B cell (primary cell): Measurements from ENCODE around the gene OR7D2. TPM values are rescaled to one million over a fixed set of nuclear protein-coding genes. Genes with fewer than 3 reads are reported as not detected.

ENCODE experiments used
- ATAC-seq: fragments of 200-7000 bp; cut with Tn5 transposase; one replicate; pipeline ENCODE4 v1.10.0; 2021; ENCODE audit warnings: low read depth, mild to moderate bottlenecking, moderate number of reproducible peaks, moderate library complexity
- CTCF ChIA-PET: fragments of 350-600 bp; sonication (Branson Sonifier 250); formaldehyde crosslinking; loops from one replicate; lab custom pipeline; 2021; ENCODE audit warnings: antibody characterized with exemption, inconsistent platforms; lab: Charles Lee
- POLR2A ChIA-PET: fragments of 350-600 bp; sonication (Branson Sonifier 250); formaldehyde crosslinking; loops from one replicate; lab custom pipeline; 2021; ENCODE audit warnings: antibody characterized with exemption; lab: Charles Lee
- DNase-seq: peaks from one replicate; pipeline ENCODE4 v3.0.0; 2013
- H2AFZ ChIP-seq: 2 replicates; pipeline ENCODE4 v1.6.1; 2012; ENCODE audit warnings: mild to moderate bottlenecking, low read depth, low read length; ENCODE audit not compliant: insufficient read depth, poor library complexity, severe bottlenecking
- H3K27ac ChIP-seq, 2 donors: 1 replicate in 1 of 2; 2 replicates in 1 of 2; pipeline ENCODE4 v1.5.1; 2012 to 2013; ENCODE audit warnings: low read length in 2 of 2, mild to moderate bottlenecking in 2 of 2, moderate library complexity in 1 of 2
- H3K27me3 ChIP-seq, 4 experiments: fragments of 200-600 bp in 1 of 4; sonication (generic) in 1 of 4; replicated peaks in 1 of 4; 1 replicate in 2 of 4; 2 replicates in 2 of 4; pipeline versions ENCODE4 v1.6.1 to v1.7.0; 2013 to 2016; ENCODE audit warnings: low read length in 3 of 4, mild to moderate bottlenecking in 2 of 4, mixed read lengths in 1 of 4, moderate library complexity in 1 of 4; ENCODE audit not compliant: insufficient read depth in 4 of 4, control insufficient read depth in 3 of 4; ENCODE audit errors: control extremely low read depth in 1 of 4
- H3K36me3 ChIP-seq, 2 experiments: replicated peaks in 1 of 2; 1 replicate in 1 of 2; 2 replicates in 1 of 2; pipeline versions ENCODE4 v1.6.1 to v1.7.1; 2013; ENCODE audit warnings: low read length in 1 of 2; ENCODE audit not compliant: insufficient read depth in 2 of 2, control insufficient read depth in 1 of 2; ENCODE audit errors: control extremely low read depth in 1 of 2, extremely low read depth in 1 of 2
- H3K4me1 ChIP-seq, 2 donors: fragments of 200-600 bp in 1 of 2; sonication (generic) in 1 of 2; 1 replicate in 1 of 2; 2 replicates in 1 of 2; pipeline versions ENCODE4 v1.5.1 to v1.6.1; 2013 to 2017; ENCODE audit warnings: low read length in 2 of 2; ENCODE audit not compliant: control insufficient read depth in 2 of 2, insufficient read depth in 2 of 2
- H3K4me2 ChIP-seq: replicated peaks from 2 replicates; pipeline ENCODE3; 2012; ENCODE audit warnings: mild to moderate bottlenecking, low read depth, low read length; ENCODE audit not compliant: poor library complexity, severe bottlenecking
- H3K4me3 ChIP-seq, 5 experiments: fragments of 200-600 bp in 1 of 5; sonication (generic) in 1 of 5; 1 replicate in 3 of 5; 2 replicates in 2 of 5; pipeline versions ENCODE4 v1.5.1 to v1.7.0; 2011 to 2016; ENCODE audit warnings: low read length in 4 of 5, mild to moderate bottlenecking in 4 of 5, low read depth in 2 of 5, control low read depth in 1 of 5, moderate library complexity in 1 of 5; ENCODE audit not compliant: insufficient read depth in 1 of 5; ENCODE audit errors: control extremely low read depth in 1 of 5, extremely low read depth in 1 of 5
- H3K79me2 ChIP-seq: fragments of 200-600 bp; sonication (generic); one replicate; pipeline ENCODE4 v1.6.0; 2016; ENCODE audit warnings: low read length; ENCODE audit not compliant: control insufficient read depth, insufficient read depth
- H3K9ac ChIP-seq: fragments of 200-600 bp; sonication (generic); 2 replicates; pipeline ENCODE4 v1.6.1; 2017; ENCODE audit warnings: mild to moderate bottlenecking, low read length, moderate library complexity
- H3K9me3 ChIP-seq, 3 donors: one replicate each; pipeline versions ENCODE4 v1.6.1 to v1.7.1; 2013; ENCODE audit warnings: low read length in 2 of 3; ENCODE audit not compliant: control insufficient read depth in 2 of 3, insufficient read depth in 1 of 3; ENCODE audit errors: control extremely low read depth in 1 of 3
- H4K20me1 ChIP-seq: 2 replicates; pipeline ENCODE4 v1.6.0; 2012; ENCODE audit warnings: mild to moderate bottlenecking, low read length; ENCODE audit not compliant: insufficient read depth, control insufficient read depth, poor library complexity, severe bottlenecking
- H3K27ac Mint-ChIP-seq: one replicate; pipeline ENCODE4 v1.8.0; 2021; ENCODE audit warnings: mixed read lengths
- H3K27me3 Mint-ChIP-seq: one replicate; pipeline ENCODE4 v1.8.0; 2021; ENCODE audit warnings: mixed read lengths
- H3K4me1 Mint-ChIP-seq: one replicate; pipeline ENCODE4 v1.8.0; 2021; ENCODE audit warnings: mixed read lengths
- H3K4me3 Mint-ChIP-seq: one replicate; pipeline ENCODE4 v1.8.0; 2021; ENCODE audit warnings: mixed read lengths
- H3K9me3 Mint-ChIP-seq: one replicate; pipeline ENCODE4 v1.8.0; 2022; ENCODE audit warnings: mixed read lengths; ENCODE audit not compliant: insufficient read depth
- CTCF ChIP-seq: fragments of 200-600 bp; IDR thresholded peaks from one replicate; pipeline ENCODE4 v1.8.0; 2022; ENCODE audit warnings: antibody characterized with exemption, mild to moderate bottlenecking
- EZH2 ChIP-seq: IDR thresholded peaks from 2 replicates; pipeline ENCODE4 v1.6.1; 2012; ENCODE audit warnings: borderline replicate concordance, low read depth, mild to moderate bottlenecking, moderate library complexity, low read length; ENCODE audit not compliant: insufficient read depth, poor library complexity, severe bottlenecking
- WGBS: methylation state at CpG from one replicate; pipeline ENCODE4 v1.1.5; 2013; ENCODE audit warnings: missing lambda C conversion rate; ENCODE audit not compliant: insufficient coverage; 5-methylcytosine and 5-hydroxymethylcytosine counted together
- intact Hi-C: fragments of 100-400 bp; cut with micrococcal nuclease; formaldehyde crosslinking; loops from one replicate; pipeline ENCODE4 v1.10.0; 2022
- polyA plus RNA-seq: library from polyadenylated mRNA; depleted of rRNA; stranded (reverse); fragments of >200 nt; gene quantifications from 2 replicates; pipeline ENCODE4 v1.2.3, GENCODE V29; 2012
- total RNA-seq, 2 donors: library from RNA; stranded (reverse); fragments of 120-200 nt in 1 of 2; gene quantifications; 1 replicate in 1 of 2; 2 replicates in 1 of 2; pipeline versions ENCODE4 v1.2.3 to v1.2.4, GENCODE V29; 2013 to 2022

The OR7D2 gene
- total and polyA plus RNA-seq, 2 donors (not counting 1 experiment from before 2014, with no cell fraction given): 0.07 TPM; not detected in 1

- Histone ChIP-seq H3K4me3 (peak within 1 kb of the TSS; percentile 70 to 99 (median 97)), H3K36me3 (peaks cover 0 to 3% of the 10 kb centered on the region in 2 experiments), H3K9ac (peak within 1 kb of the TSS; percentile 99), H3K27me3 (no peaks in the 10 kb centered on the region), H4K20me1 (peaks cover 5% of the 10 kb centered on the region), H3K4me1 (peaks cover 13 to 15% of the 10 kb centered on the region in 2 donors), H3K79me2 (peaks cover 55% of the 10 kb centered on the region), H2AFZ (peak within 1 kb of the TSS; percentile 84), H3K27ac (peak within 1 kb of the TSS; percentile 86 to 90), H3K9me3 (peaks cover 3 to 10% (median 10%) of the 10 kb centered on the region in 3 donors), H3K4me2 (peak within 1 kb of the TSS; percentile 76)
- TF ChIP-seq CTCF (no peak), EZH2 (no peak)
- CTCF ChIA-PET: no interaction called here
- peaks cover 33% of the 10 kb centered on the region for H3K4me1 Mint-ChIP-seq
- H3K27me3 Mint-ChIP-seq: peaks cover 2% of the 10 kb centered on the region
- DNase-seq: peak; percentile 94
- POLR2A ChIA-PET: no interaction called here
- intact Hi-C loops: loop anchor here (1.0 to 5.0 kb wide), 4 partner anchors 169 to 482 kb away; partner anchors contain the start of genes ZNF121, ZNF559, ZNF561 and ZNF699
- peaks cover 3% of the 10 kb centered on the region for H3K9me3 Mint-ChIP-seq
- H3K4me3 Mint-ChIP-seq: peak within 1 kb of the TSS; percentile 98
- H3K27ac Mint-ChIP-seq: peak within 1 kb of the TSS; percentile 97
- peak; percentile 90 for ATAC-seq
- under 1% methylated on average over 31 of the region's 43 CpGs for WGBS
These were observed 38.5 kb upstream of the OR7D2 start, which contains the start of gene ZNF317 for GRCh38 chr19:9140159-9140874. TSS of gene ZNF317 (plus strand) at chr19:9140397. CDS start at chr19:9156017, 15,620 bp downstream.

- ChIA-PET POLR2A (no interaction called here), CTCF (no interaction called here)
- Mint-ChIP-seq H3K4me3 (no peak overlapping the region), H3K27ac (no peak overlapping the region), H3K9me3 (peaks cover 3% of the 10 kb centered on the region), H3K4me1 (peaks cover 45% of the 10 kb centered on the region), H3K27me3 (no peaks in the 10 kb centered on the region)
- Histone ChIP-seq H3K4me1 (peaks cover 12 to 15% of the 10 kb centered on the region in 2 donors), H4K20me1 (peaks cover 44% of the 10 kb centered on the region), H3K9ac (no peak overlapping the region), H3K4me3 (no peak overlapping the region), H3K9me3 (peaks cover 3 to 22% (median 18%) of the 10 kb centered on the region in 3 donors), H3K79me2 (peaks cover 100% of the 10 kb centered on the region), H2AFZ (no peak overlapping the region), H3K36me3 (peaks cover 0 to 34% of the 10 kb centered on the region in 2 experiments), H3K27ac (no peak overlapping the region), H3K4me2 (no peak overlapping the region), H3K27me3 (no peaks in the 10 kb centered on the region)
- intact Hi-C loops: loop anchor here (5.0 kb wide), 1 partner anchor 477 kb away; the partner anchor contains the start of gene ZNF561
- DNase-seq (no peak), ATAC-seq (no peak)
- TF ChIP-seq EZH2 (no peak), CTCF (no peak)
- WGBS: 90% methylated on average over 5 of the region's 5 CpGs
These were observed 33.9 kb upstream of the OR7D2 start for GRCh38 chr19:9144920-9145319.
